DOHH2 (cell line): Measurements from ENCODE around the gene AKNA.

Experiments
- EZH2phosphoT487 ChIP-seq: fragments of 200-600 bp; sonication (generic); IDR thresholded peaks from 2 replicates; pipeline ENCODE4 v1.6.1; 2017; ENCODE audit warnings: borderline replicate concordance, mild to moderate bottlenecking, antibody characterized with exemption, low read length, moderate library complexity, mixed read lengths
- TF ChIP-seq, protein P1 (sequence below): fragments of 200-600 bp; sonication (generic); IDR thresholded peaks from one replicate; pipeline ENCODE4 v1.5.1; 2014; ENCODE audit warnings: antibody characterized with exemption, mild to moderate bottlenecking, low read depth, low read length; ENCODE audit not compliant: poor library complexity, severe bottlenecking

DNA sequence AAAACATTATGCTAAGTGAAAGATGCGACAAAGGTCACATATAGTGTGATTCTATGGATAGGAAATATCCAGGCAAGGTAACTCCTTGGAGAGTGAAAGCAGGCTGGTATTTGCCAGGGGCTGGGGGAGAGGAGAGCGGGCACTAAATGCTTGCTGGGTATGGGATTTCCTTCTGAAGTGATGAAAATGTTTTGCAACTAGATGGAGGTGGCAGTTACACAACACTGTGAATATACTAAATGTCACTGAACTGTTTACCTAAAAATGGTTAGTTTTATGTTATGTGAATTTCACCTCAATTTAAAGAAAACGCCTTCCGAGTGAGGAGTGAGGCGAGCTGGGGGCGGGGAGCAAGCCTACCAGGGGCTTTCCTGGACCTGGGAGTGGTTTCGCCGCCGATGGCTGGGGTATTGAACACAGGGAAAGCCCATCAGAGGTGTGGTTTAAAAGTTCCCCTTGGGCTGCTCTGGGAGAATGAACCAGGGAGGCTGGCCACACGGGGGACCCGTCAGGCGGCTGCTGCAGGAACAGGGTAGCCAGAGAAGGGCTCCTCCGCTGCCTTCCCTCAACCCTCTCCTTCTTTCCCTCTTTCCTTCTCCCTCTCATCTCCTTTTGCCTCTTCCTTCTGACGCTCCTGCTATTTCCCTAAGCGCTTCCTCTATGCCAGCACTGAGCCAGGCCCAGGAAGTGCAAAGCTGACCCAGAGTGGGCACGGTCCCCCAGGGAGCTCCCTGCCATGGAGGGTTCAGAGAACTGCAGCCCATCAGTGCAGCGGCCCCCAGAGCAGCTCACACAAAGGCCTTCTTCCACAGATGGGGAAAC, 4.9 kb downstream of the AKNA start:
- TF ChIP-seq, protein P1, sequence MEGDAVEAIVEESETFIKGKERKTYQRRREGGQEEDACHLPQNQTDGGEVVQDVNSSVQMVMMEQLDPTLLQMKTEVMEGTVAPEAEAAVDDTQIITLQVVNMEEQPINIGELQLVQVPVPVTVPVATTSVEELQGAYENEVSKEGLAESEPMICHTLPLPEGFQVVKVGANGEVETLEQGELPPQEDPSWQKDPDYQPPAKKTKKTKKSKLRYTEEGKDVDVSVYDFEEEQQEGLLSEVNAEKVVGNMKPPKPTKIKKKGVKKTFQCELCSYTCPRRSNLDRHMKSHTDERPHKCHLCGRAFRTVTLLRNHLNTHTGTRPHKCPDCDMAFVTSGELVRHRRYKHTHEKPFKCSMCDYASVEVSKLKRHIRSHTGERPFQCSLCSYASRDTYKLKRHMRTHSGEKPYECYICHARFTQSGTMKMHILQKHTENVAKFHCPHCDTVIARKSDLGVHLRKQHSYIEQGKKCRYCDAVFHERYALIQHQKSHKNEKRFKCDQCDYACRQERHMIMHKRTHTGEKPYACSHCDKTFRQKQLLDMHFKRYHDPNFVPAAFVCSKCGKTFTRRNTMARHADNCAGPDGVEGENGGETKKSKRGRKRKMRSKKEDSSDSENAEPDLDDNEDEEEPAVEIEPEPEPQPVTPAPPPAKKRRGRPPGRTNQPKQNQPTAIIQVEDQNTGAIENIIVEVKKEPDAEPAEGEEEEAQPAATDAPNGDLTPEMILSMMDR = peak; percentile 45
- no peak for TF ChIP-seq EZH2phosphoT487
